GM12878 (cell line): Measurements from ENCODE around the gene H2AZ2. TPM values are rescaled to one million over a fixed set of nuclear protein-coding genes. Genes with fewer than 3 reads are reported as not detected.

Experiments
- ATF7 ChIP-seq: fragments of 450-650 bp; IDR thresholded peaks from 2 replicates; pipeline ENCODE4 v1.6.1; 2016; ENCODE audit warnings: low read depth, mild to moderate bottlenecking
- CHD2 ChIP-seq: IDR thresholded peaks from 2 replicates; pipeline ENCODE4 v1.6.1; 2011; ENCODE audit warnings: low read depth, low read length, improper control_type of control experiment, borderline replicate concordance
- E4F1 ChIP-seq: fragments of 450-650 bp; IDR thresholded peaks from 2 replicates; pipeline ENCODE4 v1.6.1; 2018; ENCODE audit warnings: borderline replicate concordance, mild to moderate bottlenecking; ENCODE audit not compliant: partially characterized antibody
- GATAD2B ChIP-seq: fragments of 450-650 bp; conservative IDR thresholded peaks from 2 replicates; pipeline ENCODE4 v1.6.1; 2017; ENCODE audit warnings: low read depth, mild to moderate bottlenecking, moderate library complexity
- IKZF1 ChIP-seq: fragments of 450-650 bp; conservative IDR thresholded peaks from 2 replicates; pipeline ENCODE4 v1.6.1; 2017; ENCODE audit warnings: antibody characterized with exemption, mild to moderate bottlenecking
- IRF3 ChIP-seq: fragments of 450-650 bp; IDR thresholded peaks from 2 replicates; pipeline ENCODE4 v1.6.1; 2014; ENCODE audit warnings: mild to moderate bottlenecking
- JUNB ChIP-seq: IDR thresholded peaks from 2 replicates; pipeline ENCODE4 v1.6.1; 2016; ENCODE audit warnings: antibody characterized with exemption, mild to moderate bottlenecking
- JUND ChIP-seq: IDR thresholded peaks from 2 replicates; pipeline ENCODE4 v1.6.1; 2012; ENCODE audit warnings: low read depth, mild to moderate bottlenecking, low read length, improper control_type of control experiment, moderate library complexity
- KAT2A ChIP-seq: conservative IDR thresholded peaks from 2 replicates; pipeline ENCODE4 v1.6.1; 2011; ENCODE audit warnings: low read depth, low read length; ENCODE audit not compliant: control insufficient read depth
- MTA2 ChIP-seq: fragments of 450-650 bp; IDR thresholded peaks from 2 replicates; pipeline ENCODE4 v1.6.1; 2016; ENCODE audit warnings: low read depth, mild to moderate bottlenecking, moderate library complexity
- NFIC ChIP-seq: IDR thresholded peaks from 2 replicates; pipeline ENCODE4 v1.6.1; 2012; ENCODE audit warnings: low read depth, mild to moderate bottlenecking, inconsistent platforms, low read length, moderate library complexity
- POLR2A ChIP-seq: IDR thresholded peaks from 2 replicates; pipeline ENCODE4 v1.6.1; 2011; ENCODE audit warnings: low read depth, mild to moderate bottlenecking, low read length
- RUNX3 ChIP-seq: IDR thresholded peaks from 2 replicates; pipeline ENCODE4 v1.6.1; 2012; ENCODE audit warnings: low read length, inconsistent platforms
- SMARCA5 ChIP-seq: fragments of 450-650 bp; IDR thresholded peaks from 2 replicates; pipeline ENCODE4 v1.6.1; 2017; ENCODE audit warnings: mild to moderate bottlenecking
- SP1 ChIP-seq: IDR thresholded peaks from one replicate; pipeline ENCODE4 v1.6.1; 2011; ENCODE audit warnings: low read depth, low read length
- SPI1 ChIP-seq: IDR thresholded peaks from 2 replicates; pipeline ENCODE4 v1.6.1; 2011; ENCODE audit warnings: low read depth, mild to moderate bottlenecking, low read length, moderate library complexity, borderline replicate concordance; ENCODE audit not compliant: insufficient read depth
- TCF12 ChIP-seq: IDR thresholded peaks from 2 replicates; pipeline ENCODE4 v1.6.1; 2011; ENCODE audit warnings: low read depth, mild to moderate bottlenecking, low read length
- ZBTB33 ChIP-seq: fragments of 450-650 bp; IDR thresholded peaks from 2 replicates; pipeline ENCODE4 v1.6.1; 2017; ENCODE audit warnings: mild to moderate bottlenecking
- ZNF687 ChIP-seq: fragments of 450-650 bp; IDR thresholded peaks from 2 replicates; pipeline ENCODE4 v1.6.1; 2017; ENCODE audit warnings: mild to moderate bottlenecking, moderate library complexity
- polyA plus RNA-seq, 11 experiments: library from polyadenylated mRNA; depleted of rRNA in 4 of 11; unstranded in 6 of 11; stranded (reverse) in 5 of 11; fragments of >200 nt; fragmentation: Nextera tagmentation in 4 of 11; fragmentation: Illumina TruSeq in 1 of 11; extraction: Ambion mirVana in 4 of 11; extraction: Trizol in 1 of 11; gene quantifications; 1 replicate in 1 of 11; 2 replicates in 10 of 11; pipeline versions ENCODE4 v1.2.1 to v1.2.3, GENCODE V29; 2011 to 2016; ENCODE audit warnings: inconsistent platforms in 2 of 11, missing spikeins in 2 of 11, low read depth in 1 of 11
- total RNA-seq, 4 experiments: library from RNA; depleted of rRNA in 3 of 4; stranded (reverse); fragments of >200 nt in 3 of 4; fragmentation: Illumina TruSeq in 1 of 4; extraction: Trizol in 1 of 4; gene quantifications; 2 replicates each; pipeline versions ENCODE4 v1.2.1 to v1.2.3, GENCODE V29; 2013 to 2021

Gene H2AZ2
- total and polyA plus RNA-seq, 10 of the 15 experiments (the other 5 are each of a cell fraction or from before 2014, with no cell fraction given) = 118 to 366 (median 223) TPM

GRCh38 chr7:44796504-44797328 is 51.2 kb downstream of the H2AZ2 start, which contains the start of gene PPIA (continued):
- TF ChIP-seq SP1 (peak; percentile 97), ATF7 (no peak), CHD2 (peak; percentile 90), SPI1 (no peak), TCF12 (0 out of 2 replicates have a peak, but pooled peaks have one; percentile 41), ZBTB33 (no peak; the same call in 1 of the 2 replicates), RUNX3 (peak; percentile 6), SMARCA5 (peak; percentile 85), MTA2 (no peak), E4F1 (no peak), IKZF1 (peak; percentile 73), IRF3 (peak; percentile 92), POLR2A (peak; percentile 98), KAT2A (no peak), NFIC (no peak), GATAD2B (peak; percentile 83; the same call in 1 of the 2 replicates), JUNB (no peak), JUND (no peak), ZNF687 (peak; percentile 92)
